BLaER1 treated with 17β-estradiol and CSF1 and Interleukin-3, amounts not matched to agents 10 nM and 100 nM (cell line): ENCODE measurements around the gene FBXW12.
A peak's percentile ranks its signal among the peaks of the same experiment; 100 is the strongest.

Experiments
- H3K27ac ChIP-seq, 11 experiments: shearing (Covaris generic); formaldehyde crosslinking; 2 replicates each; pipeline ENCODE4 v1.8.1; 2022
- H3K27me3 ChIP-seq, 11 experiments: shearing (Covaris generic); formaldehyde crosslinking; 2 replicates each; pipeline ENCODE4 v1.8.1; 2022
- H3K36me3 ChIP-seq, 11 experiments: shearing (Covaris generic); formaldehyde crosslinking; 2 replicates each; pipeline ENCODE4 v1.8.1; 2022
- H3K4me1 ChIP-seq, 10 experiments: shearing (Covaris generic); formaldehyde crosslinking; 2 replicates each; pipeline ENCODE4 v1.8.1; 2022
- H3K4me2 ChIP-seq, 11 experiments: shearing (Covaris generic); formaldehyde crosslinking; 2 replicates each; pipeline ENCODE4 v1.8.1; 2022
- H3K4me3 ChIP-seq, 10 experiments: shearing (Covaris generic); formaldehyde crosslinking; 2 replicates each; pipeline ENCODE4 v1.8.1; 2022
- H3K9ac ChIP-seq, 11 experiments: shearing (Covaris generic); formaldehyde crosslinking; 2 replicates each; pipeline ENCODE4 v1.8.1; 2022
- H3K9me3 ChIP-seq, 11 experiments: shearing (Covaris generic); formaldehyde crosslinking; replicated peaks in 1 of 11; 2 replicates each; pipeline ENCODE4 v1.8.1; 2022
- H4K20me1 ChIP-seq, 11 experiments: shearing (Covaris generic); formaldehyde crosslinking; 2 replicates each; pipeline ENCODE4 v1.8.1; 2022
- Cebpa-rat ChIP-seq, 11 experiments: shearing (Covaris generic); IDR thresholded peaks; 2 replicates each; pipeline ENCODE4 v1.8.1; 2022

FBXW12 gene

GRCh38 chr3:48428572-48429316 lies 56.7 kb downstream of the FBXW12 start:
- TF ChIP-seq Cebpa-rat (IDR thresholded peaks at IDR 0.05), result no peak
- Histone ChIP-seq H3K9me3 (no peaks in the 10 kb centered on the region), H4K20me1 (peaks cover 0 to 53% (median 35%) of the 10 kb centered on the region in 11 experiments; a peak in 18 of 22 replicates), H3K4me3 (peak overlapping the region; percentile 88 to 97 (median 92)), H3K27ac (peak overlapping the region; percentile 67 to 99 (median 96)), H3K27me3 (no peaks in the 10 kb centered on the region), H3K4me1 (peaks cover 39 to 66% (median 59%) of the 10 kb centered on the region in 10 experiments), H3K4me2 (peak overlapping the region; percentile 87 to 100 (median 98)), H3K36me3 (peaks cover 20 to 40% (median 29%) of the 10 kb centered on the region in 11 experiments), H3K9ac (peak overlapping the region; percentile 89 to 100 (median 97))

- peaks cover 36 to 62% (median 54%) of the 10 kb centered on the region in 10 experiments for H3K4me1 ChIP-seq
- TF ChIP-seq Cebpa-rat (IDR thresholded peaks at IDR 0.05), result no peak
These were observed 57.4 kb downstream of the FBXW12 start for GRCh38 chr3:48429317-48429959.

GRCh38 chr3:48429960-48430707 lies 58.1 kb downstream of the FBXW12 start, which contains the start of gene PLXNB1:
Gene PLXNB1, minus strand, starts transcription at chr3:48430086. Its CDS starts 5,475 bp downstream, at chr3:48424611.
- no peak; a peak in 1 of 22 replicates for TF ChIP-seq Cebpa-rat (IDR thresholded peaks at IDR 0.05)
- H3K4me3 ChIP-seq, result peak within 1 kb of the TSS; percentile 88 to 97 (median 92)
- H3K4me2 ChIP-seq, result peak within 1 kb of the TSS; percentile 87 to 100 (median 98)
- H3K27me3 ChIP-seq, result no peaks in the 10 kb centered on the region
- H4K20me1 ChIP-seq, result peaks cover 0 to 39% (median 22%) of the 10 kb centered on the region in 11 experiments; a peak in 17 of 22 replicates
- H3K4me1 ChIP-seq, result peaks cover 34 to 61% (median 49%) of the 10 kb centered on the region in 10 experiments
- H3K36me3 ChIP-seq, result peaks cover 23 to 39% (median 29%) of the 10 kb centered on the region in 11 experiments
- no peaks in the 10 kb centered on the region for H3K9me3 ChIP-seq
- peak within 1 kb of the TSS; percentile 67 to 99 (median 96) for H3K27ac ChIP-seq
- H3K9ac ChIP-seq, result peak within 1 kb of the TSS; percentile 89 to 100 (median 97)

More at GRCh38 chr3:48429317-48429959, 57.4 kb downstream of the FBXW12 start:
- Histone ChIP-seq H3K27ac (peak overlapping the region; percentile 67 to 99 (median 96)), H4K20me1 (peaks cover 0 to 46% (median 29%) of the 10 kb centered on the region in 11 experiments; a peak in 18 of 22 replicates), H3K9me3 (no peaks in the 10 kb centered on the region), H3K4me2 (peak overlapping the region; percentile 87 to 100 (median 98)), H3K27me3 (no peaks in the 10 kb centered on the region), H3K9ac (peak overlapping the region; percentile 89 to 100 (median 97)), H3K36me3 (peaks cover 24 to 40% (median 29%) of the 10 kb centered on the region in 11 experiments), H3K4me3 (peak overlapping the region; percentile 88 to 97 (median 92))

DNA sequence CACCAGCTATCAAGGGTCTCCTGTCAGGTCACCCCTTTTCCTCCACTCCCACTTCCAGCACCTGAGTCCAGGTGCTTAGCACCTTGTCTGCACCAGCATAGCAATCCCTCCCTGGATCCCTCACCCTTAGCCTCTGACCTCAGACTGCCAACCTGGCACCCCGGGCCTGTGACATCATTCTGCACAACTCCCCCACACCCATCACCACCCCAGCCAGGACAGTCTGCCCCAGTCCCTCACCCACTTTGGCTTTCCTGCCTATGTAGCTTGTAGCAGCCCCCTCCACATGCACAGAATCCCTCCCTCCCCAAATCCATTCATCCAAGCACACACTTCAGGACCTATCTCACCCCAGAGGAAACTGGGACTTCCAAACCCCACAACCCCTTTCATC lies 58.7 kb downstream of the FBXW12 start:
- Histone ChIP-seq H3K4me1 (peaks cover 28 to 56% (median 46%) of the 10 kb centered on the region in 10 experiments), H3K9me3 (no peaks in the 10 kb centered on the region), H3K4me2 (peak overlapping the region in 9 of 11 experiments; percentile 90 to 100 (median 99); a peak in 16 of 22 replicates), H3K27ac (peak overlapping the region in 3 of 11 experiments; percentile 97 to 99 (median 98); a peak in 4 of 22 replicates), H3K9ac (peak overlapping the region in 5 of 11 experiments; percentile 97 to 99 (median 98); a peak in 5 of 22 replicates), H3K4me3 (no peak overlapping the region; a peak in 1 of 20 replicates), H4K20me1 (peaks cover 0 to 37% (median 16%) of the 10 kb centered on the region in 11 experiments; a peak in 17 of 22 replicates), H3K36me3 (peaks cover 23 to 39% (median 29%) of the 10 kb centered on the region in 11 experiments), H3K27me3 (no peaks in the 10 kb centered on the region)
- TF ChIP-seq Cebpa-rat (IDR thresholded peaks at IDR 0.05), result no peak

GRCh38 chr3:48431224-48432029 lies 59.4 kb downstream of the FBXW12 start:
- Histone ChIP-seq H3K27me3 (no peaks in the 10 kb centered on the region), H3K4me1 (peaks cover 25 to 56% (median 46%) of the 10 kb centered on the region in 10 experiments), H3K9ac (0 out of 22 replicates have a peak overlapping the region, but pooled peaks of 1 of the 11 experiments have one; percentile 10), H3K9me3 (no peaks in the 10 kb centered on the region), H3K36me3 (peaks cover 23 to 39% (median 29%) of the 10 kb centered on the region in 11 experiments), H3K27ac (no peak overlapping the region; a peak in 1 of 22 replicates), H4K20me1 (peaks cover 0 to 32% (median 9%) of the 10 kb centered on the region in 11 experiments; a peak in 18 of 22 replicates), H3K4me3 (no peak overlapping the region), H3K4me2 (no peak overlapping the region)
- TF ChIP-seq Cebpa-rat (IDR thresholded peaks at IDR 0.05), result no peak

DNA sequence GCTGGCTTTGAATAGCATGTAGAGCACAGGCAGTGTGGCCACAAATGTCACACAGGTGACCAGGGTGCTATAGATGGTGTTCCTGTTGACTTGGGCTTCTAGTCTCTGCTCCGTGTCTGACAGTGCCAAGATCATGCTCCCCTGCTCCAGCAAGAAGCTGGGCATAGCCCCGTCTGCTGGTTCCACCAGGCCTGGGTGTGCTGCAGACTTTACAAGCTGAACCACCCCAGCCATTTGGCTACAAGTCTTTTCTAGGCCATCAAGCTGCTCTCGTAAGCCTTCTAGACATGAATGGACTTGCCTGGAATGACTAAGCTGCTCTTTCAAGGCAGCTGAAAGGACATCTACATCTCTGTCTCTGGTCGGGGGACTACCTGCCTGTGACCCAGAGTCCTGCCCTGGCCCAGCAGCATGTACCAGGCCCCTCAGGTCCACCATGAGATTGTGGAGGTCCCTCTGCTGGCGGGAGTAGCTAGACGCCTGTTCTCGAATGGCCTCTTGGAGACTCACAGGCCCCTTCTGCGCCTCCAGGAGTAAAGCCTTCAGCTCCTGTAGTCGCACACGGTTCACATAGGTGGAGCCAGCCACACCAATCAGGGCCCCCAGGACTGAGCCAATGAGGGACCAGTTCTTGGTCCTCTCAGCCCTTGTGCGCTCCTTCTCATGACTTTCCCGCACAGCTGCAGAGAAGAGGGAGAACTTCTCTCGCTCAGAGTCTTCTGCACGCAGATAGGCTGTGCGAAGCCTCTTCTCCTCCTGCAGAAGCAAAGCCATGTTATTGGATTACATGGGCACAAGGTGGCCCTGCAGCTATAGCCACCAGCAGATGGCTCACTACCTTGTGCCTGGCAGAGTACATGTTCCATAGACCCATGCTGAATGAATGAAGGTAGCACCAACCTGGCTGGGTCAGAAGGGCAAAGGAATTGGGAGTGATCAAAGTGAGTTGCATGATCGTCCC lies 60.7 kb downstream of the FBXW12 start:
- Histone ChIP-seq H3K36me3 (peaks cover 23 to 39% (median 29%) of the 10 kb centered on the region in 11 experiments), H3K4me1 (peaks cover 25 to 56% (median 42%) of the 10 kb centered on the region in 10 experiments), H3K27me3 (no peaks in the 10 kb centered on the region), H3K27ac (peak overlapping the region in 4 of 11 experiments; percentile 6 to 47 (median 24); a peak in 5 of 22 replicates), H3K4me3 (no peak overlapping the region), H4K20me1 (peaks cover 0 to 19% (median 1%) of the 10 kb centered on the region in 11 experiments; a peak in 10 of 22 replicates), H3K9ac (peak overlapping the region in 1 of 11 experiments; percentile 10; a peak in 1 of 22 replicates), H3K4me2 (no peak overlapping the region), H3K9me3 (no peaks in the 10 kb centered on the region)
- no peak for TF ChIP-seq Cebpa-rat (IDR thresholded peaks at IDR 0.05)
